Measurements from ENCODE around the gene PHLDB2. TPM values are rescaled to one million over a fixed set of nuclear protein-coding genes. Genes with fewer than 3 reads are reported as not detected.

PHLDB2 gene
- total RNA-seq, 6 donors from 2014 or later = 22.4 to 67.1 (median 42.7) TPM

DNA sequence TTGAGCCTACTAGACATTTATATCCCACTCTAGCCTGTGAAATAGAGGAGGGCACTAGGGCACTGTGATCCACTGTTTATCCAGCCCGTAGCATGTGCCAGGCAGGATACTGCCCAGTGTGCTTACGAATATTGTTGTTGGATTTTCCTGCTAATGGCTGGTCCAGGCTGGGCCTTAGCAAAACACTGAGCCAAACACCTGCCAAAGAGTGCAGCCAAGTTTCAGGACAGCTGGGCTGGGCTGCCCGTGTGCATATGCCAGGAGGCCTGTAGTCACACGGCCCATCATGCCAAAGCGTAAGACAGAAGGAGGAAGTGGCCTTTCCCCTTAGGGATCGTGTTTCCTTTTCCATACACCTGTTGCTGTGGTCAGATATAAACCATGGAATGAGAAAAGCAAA lies 65.2 kb downstream of the PHLDB2 start:
- TF ChIP-seq, protein P1, sequence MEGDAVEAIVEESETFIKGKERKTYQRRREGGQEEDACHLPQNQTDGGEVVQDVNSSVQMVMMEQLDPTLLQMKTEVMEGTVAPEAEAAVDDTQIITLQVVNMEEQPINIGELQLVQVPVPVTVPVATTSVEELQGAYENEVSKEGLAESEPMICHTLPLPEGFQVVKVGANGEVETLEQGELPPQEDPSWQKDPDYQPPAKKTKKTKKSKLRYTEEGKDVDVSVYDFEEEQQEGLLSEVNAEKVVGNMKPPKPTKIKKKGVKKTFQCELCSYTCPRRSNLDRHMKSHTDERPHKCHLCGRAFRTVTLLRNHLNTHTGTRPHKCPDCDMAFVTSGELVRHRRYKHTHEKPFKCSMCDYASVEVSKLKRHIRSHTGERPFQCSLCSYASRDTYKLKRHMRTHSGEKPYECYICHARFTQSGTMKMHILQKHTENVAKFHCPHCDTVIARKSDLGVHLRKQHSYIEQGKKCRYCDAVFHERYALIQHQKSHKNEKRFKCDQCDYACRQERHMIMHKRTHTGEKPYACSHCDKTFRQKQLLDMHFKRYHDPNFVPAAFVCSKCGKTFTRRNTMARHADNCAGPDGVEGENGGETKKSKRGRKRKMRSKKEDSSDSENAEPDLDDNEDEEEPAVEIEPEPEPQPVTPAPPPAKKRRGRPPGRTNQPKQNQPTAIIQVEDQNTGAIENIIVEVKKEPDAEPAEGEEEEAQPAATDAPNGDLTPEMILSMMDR (IDR thresholded peaks at IDR 0.05) = no peak
- TF ChIP-seq POLR2A (IDR thresholded peaks at IDR 0.05) (no peak), EP300 (IDR thresholded peaks at IDR 0.05) (no peak), POLR2AphosphoS5 (IDR thresholded peaks at IDR 0.05) (peak in 1 of 2 donors; percentile 54)
- Histone ChIP-seq H3K27me3 (no peaks in the 10 kb centered on the region), H3K27ac (peak overlapping the region in 1 of 4 donors; percentile 62), H3K4me1 (peaks cover 0 to 11% (median 7%) of the 10 kb centered on the region in 4 donors), H3K4me3 (no peak overlapping the region), H3K36me3 (peaks cover 0 to 26% (median 0%) of the 10 kb centered on the region in 4 donors), H3K9me3 (no peaks in the 10 kb centered on the region)
- ATAC-seq (ENCODE audit: low FRiP score in 2 of 2) = peak; percentile 41 to 81
- WGBS, 2 donors = 37 to 54% methylated on average over 6 of the region's 6 CpGs
- peak; percentile 13 to 22 for DNase-seq

- no peak overlapping the region for H3K27ac ChIP-seq
- DNase-seq (no peak), ATAC-seq (ENCODE audit: low FRiP score in 2 of 2) (no peak)
- no peak overlapping the region for H3K4me3 ChIP-seq
- no peaks in the 10 kb centered on the region for H3K9me3 ChIP-seq
- TF ChIP-seq, protein P1 (IDR thresholded peaks at IDR 0.05) = no peak
- no peak for TF ChIP-seq POLR2AphosphoS5 (IDR thresholded peaks at IDR 0.05)
- no peak for TF ChIP-seq EP300 (IDR thresholded peaks at IDR 0.05)
- no peak for TF ChIP-seq POLR2A (IDR thresholded peaks at IDR 0.05)
- WGBS, 2 donors = 16 to 19% methylated on average over 3 of the region's 3 CpGs
- no peaks in the 10 kb centered on the region for H3K27me3 ChIP-seq
- peaks cover 0 to 12% (median 0%) of the 10 kb centered on the region in 4 donors for H3K36me3 ChIP-seq
- H3K4me1 ChIP-seq = peaks cover 0 to 11% (median 7%) of the 10 kb centered on the region in 4 donors
Measured at GRCh38 chr3:111926266-111926676, 67.2 kb downstream of the PHLDB2 start.

- Histone ChIP-seq H3K27ac (no peak overlapping the region), H3K4me1 (peaks cover 0 to 12% (median 6%) of the 10 kb centered on the region in 4 donors), H3K4me3 (no peak overlapping the region), H3K36me3 (no peaks in the 10 kb centered on the region), H3K27me3 (no peaks in the 10 kb centered on the region), H3K9me3 (no peaks in the 10 kb centered on the region)
- TF ChIP-seq, protein P1 (IDR thresholded peaks at IDR 0.05) = no peak
- TF ChIP-seq POLR2AphosphoS5 (IDR thresholded peaks at IDR 0.05) = no peak
- TF ChIP-seq POLR2A (IDR thresholded peaks at IDR 0.05) = no peak
- TF ChIP-seq EP300 (IDR thresholded peaks at IDR 0.05) = no peak
- DNase-seq = no peak
- no peak for ATAC-seq (ENCODE audit: low FRiP score in 2 of 2)
- 81 to 84% methylated on average over 2 of the region's 2 CpGs for WGBS, 2 donors
Measured at GRCh38 chr3:111928613-111929012, 69.5 kb downstream of the PHLDB2 start.

DNA sequence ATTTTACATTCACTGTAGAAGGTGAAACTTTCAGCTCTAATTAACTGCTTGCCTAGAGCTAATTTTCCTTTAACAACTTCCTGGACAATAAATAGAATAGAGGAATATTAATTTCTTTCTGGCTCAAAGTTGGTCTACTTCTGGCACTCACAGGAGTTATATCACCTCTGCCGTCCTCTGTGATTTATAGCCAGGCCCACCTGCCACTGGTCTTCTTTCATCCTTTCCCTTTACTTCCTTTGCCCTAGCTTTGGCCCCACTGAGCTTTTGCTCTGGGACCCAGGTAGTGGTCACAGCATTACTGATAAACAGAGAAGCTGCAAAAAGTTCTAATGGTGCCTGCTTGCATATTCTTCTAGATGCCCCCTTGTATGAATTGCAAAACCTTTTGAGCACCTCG lies 70.4 kb downstream of the PHLDB2 start:
- no peak overlapping the region for H3K27ac ChIP-seq
- WGBS, 2 donors = 80 to 83% methylated on average over 2 of the region's 2 CpGs
- H3K4me1 ChIP-seq = peaks cover 0 to 5% (median 2%) of the 10 kb centered on the region in 4 donors
- H3K36me3 ChIP-seq = no peaks in the 10 kb centered on the region
- ATAC-seq (ENCODE audit: low FRiP score in 2 of 2) (no peak), DNase-seq (no peak)
- H3K9me3 ChIP-seq = no peaks in the 10 kb centered on the region
- TF ChIP-seq POLR2A (IDR thresholded peaks at IDR 0.05) (no peak), EP300 (IDR thresholded peaks at IDR 0.05) (no peak), POLR2AphosphoS5 (IDR thresholded peaks at IDR 0.05) (no peak)
- TF ChIP-seq, protein P1 (IDR thresholded peaks at IDR 0.05) = no peak
- no peaks in the 10 kb centered on the region for H3K27me3 ChIP-seq
- no peak overlapping the region for H3K4me3 ChIP-seq

GRCh38 chr3:111932946-111933345 lies 73.9 kb downstream of the PHLDB2 start:
- DNase-seq (no peak), ATAC-seq (ENCODE audit: low FRiP score in 2 of 2) (no peak)
- peaks cover 0 to 10% (median 2%) of the 10 kb centered on the region in 4 donors for H3K4me1 ChIP-seq
- H3K27me3 ChIP-seq = no peaks in the 10 kb centered on the region
- no peak overlapping the region for H3K27ac ChIP-seq
- TF ChIP-seq, protein P1 (IDR thresholded peaks at IDR 0.05) = no peak
- TF ChIP-seq POLR2AphosphoS5 (IDR thresholded peaks at IDR 0.05) = no peak
- no peak for TF ChIP-seq EP300 (IDR thresholded peaks at IDR 0.05)
- WGBS, 2 donors = 29 to 34% methylated on average over 3 of the region's 3 CpGs
- H3K4me3 ChIP-seq = no peak overlapping the region
- no peaks in the 10 kb centered on the region for H3K36me3 ChIP-seq
- H3K9me3 ChIP-seq = no peaks in the 10 kb centered on the region

Measured in upper lobe of left lung (tissue), 6 donors.